Esophagus muscularis mucosa (tissue), 3 donors: ENCODE measurements around the gene MRPL32.

ENCODE experiments used
- CTCF ChIP-seq, 3 experiments: fragments of 200-600 bp in 2 of 3; fragments of 450-650 bp in 1 of 3; sonication (generic) in 2 of 3; IDR thresholded peaks; one replicate each; pipeline ENCODE4 v1.5.1; 2017 to 2019; ENCODE audit warnings: antibody characterized with exemption in 3 of 3, mild to moderate bottlenecking in 2 of 3, moderate library complexity in 1 of 3
- POLR2A ChIP-seq: fragments of 450-650 bp; IDR thresholded peaks from one replicate; pipeline ENCODE4 v1.6.1; 2017; ENCODE audit warnings: antibody characterized with exemption, moderate library complexity, mild to moderate bottlenecking, low read depth

- TF ChIP-seq CTCF (IDR thresholded peaks at IDR 0.05) (no peak), POLR2A (no peak)
Measured at GRCh38 chr7:42978496-42978895, 46.3 kb downstream of the MRPL32 start.
